Activated CD4-positive, alpha-beta T cell treated with anti-CD3 and anti-CD28 coated beads, Interleukin-2, Interleukin-6, amounts not matched to agents 100 ng/mL and 50 ng/mL, durations not matched to agents 16 hours and 8 hours (primary cell): ENCODE data around the gene KSR1.
A peak's percentile ranks its signal among the peaks of the same experiment; 100 is the strongest.

Experiments used
- DNase-seq: peaks from one replicate; pipeline ENCODE4 v3.0.0-alpha.2; 2020

Gene KSR1

GRCh38 chr17:27539794-27540317 lies 83.6 kb downstream of the KSR1 start:
- no peak for DNase-seq

GRCh38 chr17:27540318-27541101 lies 84.3 kb downstream of the KSR1 start:
- DNase-seq = no peak

GRCh38 chr17:27541301-27542023 lies 85.2 kb downstream of the KSR1 start:
- no peak for DNase-seq

GRCh38 chr17:27542841-27543463 lies 86.7 kb downstream of the KSR1 start:
- DNase-seq = no peak

- DNase-seq = no peak
These were observed 87.2 kb downstream of the KSR1 start for GRCh38 chr17:27543464-27543856.

- DNase-seq = no peak
These were observed 87.7 kb downstream of the KSR1 start for GRCh38 chr17:27543958-27544349.

GRCh38 chr17:27544350-27545131 lies 88.3 kb downstream of the KSR1 start:
- peak; percentile 96 for DNase-seq

GRCh38 chr17:27545562-27546229 lies 89.4 kb downstream of the KSR1 start:
- DNase-seq = no peak

GRCh38 chr17:27546624-27547300 lies 90.5 kb downstream of the KSR1 start:
- peak; percentile 62 for DNase-seq

GRCh38 chr17:27547301-27547683 lies 91.0 kb downstream of the KSR1 start:
- DNase-seq = no peak

GRCh38 chr17:27548369-27548768 lies 92.1 kb downstream of the KSR1 start:
- DNase-seq = no peak

- DNase-seq = no peak
These were observed 93.1 kb downstream of the KSR1 start for GRCh38 chr17:27549251-27549893.

- no peak for DNase-seq
These were observed 94.2 kb downstream of the KSR1 start for GRCh38 chr17:27550291-27550930.

- DNase-seq = no peak
These were observed 94.8 kb downstream of the KSR1 start for GRCh38 chr17:27550974-27551505.

- no peak for DNase-seq
These were observed 95.5 kb downstream of the KSR1 start for GRCh38 chr17:27551701-27552248.

- no peak for DNase-seq
These were observed 96.1 kb downstream of the KSR1 start for GRCh38 chr17:27552276-27552732.

GRCh38 chr17:27553019-27553511 lies 96.8 kb downstream of the KSR1 start:
- no peak for DNase-seq

- no peak for DNase-seq
These were observed 97.9 kb downstream of the KSR1 start for GRCh38 chr17:27554152-27554551.

- no peak for DNase-seq
These were observed 98.7 kb downstream of the KSR1 start for GRCh38 chr17:27554911-27555310.

GRCh38 chr17:27555339-27555738 lies 99.1 kb downstream of the KSR1 start:
- DNase-seq = no peak
